Loucy (cell line): ENCODE data around the gene EPB41L3.
"Not testable (repeated sequence)": the region's sequence is repeated elsewhere in the genome, so short reads cannot be mapped to it uniquely, and the experiment has no call there.

Source experiments
- H2AFZ ChIP-seq: fragments of 200-600 bp; sonication (generic); 2 replicates; pipeline ENCODE4 v1.6.0; 2016; ENCODE audit warnings: antibody characterized with exemption, mild to moderate bottlenecking, low read length, moderate library complexity
- H3F3A ChIP-seq: fragments of 200-600 bp; 2 replicates; pipeline ENCODE4 v1.6.0; 2016; ENCODE audit warnings: antibody characterized with exemption, low read depth, mild to moderate bottlenecking
- H3K27me3 ChIP-seq: fragments of 200-600 bp; sonication (generic); 2 replicates; pipeline ENCODE4 v1.6.1; 2014; ENCODE audit warnings: low read length, mild to moderate bottlenecking; ENCODE audit not compliant: insufficient read depth, poor library complexity, severe bottlenecking
- H3K36me3 ChIP-seq: fragments of 200-600 bp; sonication (generic); 2 replicates; pipeline ENCODE4 v1.6.1; 2016; ENCODE audit warnings: low read length; ENCODE audit not compliant: insufficient read depth
- H3K4me1 ChIP-seq: fragments of 200-600 bp; sonication (generic); 2 replicates; pipeline ENCODE4 v1.5.1; 2014; ENCODE audit warnings: low read length, mild to moderate bottlenecking; ENCODE audit not compliant: insufficient read depth, poor library complexity, severe bottlenecking
- H3K4me2 ChIP-seq: fragments of 200-600 bp; sonication (generic); 2 replicates; pipeline ENCODE4 v1.6.0; 2014; ENCODE audit warnings: antibody characterized with exemption, low read length, low read depth, mild to moderate bottlenecking; ENCODE audit not compliant: poor library complexity, severe bottlenecking
- H3K4me3 ChIP-seq: fragments of 200-600 bp; sonication (generic); 2 replicates; pipeline ENCODE4 v1.5.1; 2014; ENCODE audit warnings: low read length, mild to moderate bottlenecking, mixed read lengths; ENCODE audit not compliant: poor library complexity, severe bottlenecking
- H3K79me2 ChIP-seq: fragments of 200-600 bp; sonication (generic); 2 replicates; pipeline ENCODE4 v1.6.1; 2014; ENCODE audit warnings: low read length; ENCODE audit not compliant: insufficient read depth
- H3K9ac ChIP-seq: fragments of 200-600 bp; sonication (generic); 2 replicates; pipeline ENCODE4 v1.6.0; 2014; ENCODE audit warnings: mild to moderate bottlenecking, low read depth, low read length, moderate library complexity; ENCODE audit not compliant: poor library complexity, severe bottlenecking
- H3K9me2 ChIP-seq: fragments of 200-600 bp; sonication (generic); replicated peaks from 2 replicates; pipeline ENCODE4 v1.6.1; 2016; ENCODE audit warnings: low read depth, low read length, mixed read lengths
- H3K9me3 ChIP-seq: fragments of 200-600 bp; sonication (generic); 2 replicates; pipeline ENCODE4 v1.6.1; 2014; ENCODE audit warnings: mild to moderate bottlenecking, antibody characterized with exemption, low read length, low read depth; ENCODE audit not compliant: insufficient read depth
- H4K20me1 ChIP-seq: fragments of 200-600 bp; sonication (generic); 2 replicates; pipeline ENCODE4 v1.6.0; 2014; ENCODE audit warnings: antibody characterized with exemption, low read length, mild to moderate bottlenecking; ENCODE audit not compliant: insufficient read depth, poor library complexity, severe bottlenecking
- CTCF ChIP-seq: fragments of 200-600 bp; sonication (generic); conservative IDR thresholded peaks from 2 replicates; pipeline ENCODE4 v1.5.1; 2014; ENCODE audit warnings: mild to moderate bottlenecking, antibody characterized with exemption, low read length
- EZH2phosphoT487 ChIP-seq: fragments of 200-600 bp; IDR thresholded peaks from 2 replicates; pipeline ENCODE4 v1.6.1; 2018; ENCODE audit warnings: antibody characterized with exemption, mild to moderate bottlenecking, moderate library complexity, borderline replicate concordance

The EPB41L3 gene

GRCh38 chr18:5513947-5514346 lies 29.9 kb downstream of the EPB41L3 start:
- no peaks in the 10 kb centered on the region for H3K36me3 ChIP-seq
- H3K9me2 ChIP-seq, result no peaks in the 10 kb centered on the region
- TF ChIP-seq CTCF (no peak), EZH2phosphoT487 (no peak)
- no peak overlapping the region for H3K9ac ChIP-seq
- no peaks in the 10 kb centered on the region for H3K27me3 ChIP-seq
- H2AFZ ChIP-seq, result no peak overlapping the region
- H3K4me3 ChIP-seq, result no peak overlapping the region
- no peaks in the 10 kb centered on the region for H3F3A ChIP-seq
- no peaks in the 10 kb centered on the region for H3K79me2 ChIP-seq
- H4K20me1 ChIP-seq, result no peaks in the 10 kb centered on the region
- H3K9me3 ChIP-seq, result no peaks in the 10 kb centered on the region; the same call in 1 of the 2 replicates
- H3K4me1 ChIP-seq, result no peaks in the 10 kb centered on the region
- H3K4me2 ChIP-seq, result no peak overlapping the region

- H3K4me1 ChIP-seq, result no peaks in the 10 kb centered on the region
Observed at GRCh38 chr18:5512176-5512575, 31.6 kb downstream of the EPB41L3 start.

GRCh38 chr18:5511541-5511940 lies 32.3 kb downstream of the EPB41L3 start:
- H2AFZ ChIP-seq, H3K4me3 ChIP-seq, H4K20me1 ChIP-seq, H3K27me3 ChIP-seq, H3K4me2 ChIP-seq, H3F3A ChIP-seq, H3K79me2 ChIP-seq, H3K36me3 ChIP-seq, H3K9me2 ChIP-seq, H3K4me1 ChIP-seq, H3K9me3 ChIP-seq, H3K9ac ChIP-seq: not testable (repeated sequence)

More at GRCh38 chr18:5512176-5512575, 31.6 kb downstream of the EPB41L3 start:
- TF ChIP-seq EZH2phosphoT487 (no peak), CTCF (no peak)
- H3K79me2 ChIP-seq, result no peaks in the 10 kb centered on the region
- no peaks in the 10 kb centered on the region for H3K9me2 ChIP-seq
- H3K4me2 ChIP-seq, result no peak overlapping the region
- H3F3A ChIP-seq, result no peaks in the 10 kb centered on the region
- no peaks in the 10 kb centered on the region; the same call in 1 of the 2 replicates for H3K9me3 ChIP-seq
- no peak overlapping the region for H2AFZ ChIP-seq
- H3K27me3 ChIP-seq, result no peaks in the 10 kb centered on the region
- no peak overlapping the region for H3K9ac ChIP-seq
- H3K4me3 ChIP-seq, result no peak overlapping the region
- no peaks in the 10 kb centered on the region for H3K36me3 ChIP-seq
- H4K20me1 ChIP-seq, result no peaks in the 10 kb centered on the region

GRCh38 chr18:5510135-5510846 lies 33.5 kb downstream of the EPB41L3 start:
- Histone ChIP-seq H3K79me2 (no peaks in the 10 kb centered on the region), H3K9me2 (no peaks in the 10 kb centered on the region), H3K27me3 (no peaks in the 10 kb centered on the region), H3K4me2 (no peak overlapping the region), H3K36me3 (no peaks in the 10 kb centered on the region), H3F3A (no peaks in the 10 kb centered on the region), H4K20me1 (no peaks in the 10 kb centered on the region), H3K9me3 (no peaks in the 10 kb centered on the region; the same call in 1 of the 2 replicates), H3K4me1 (no peaks in the 10 kb centered on the region), H2AFZ (no peak overlapping the region), H3K9ac (no peak overlapping the region), H3K4me3 (no peak overlapping the region)
- TF ChIP-seq EZH2phosphoT487 (no peak), CTCF (no peak)
